Colonic mucosa (tissue), 4 donors: ENCODE results near the gene IDH3B. TPM values are rescaled to one million over a fixed set of nuclear protein-coding genes. Genes with fewer than 3 reads are reported as not detected.

ENCODE experiments used
- DNase-seq: peaks from one replicate; pipeline ENCODE4 v3.0.0-alpha.2; 2020
- H3K27ac ChIP-seq: fragments of 200-600 bp; one replicate; pipeline ENCODE4 v1.8.0; 2021
- H3K27me3 ChIP-seq: fragments of 200-600 bp; one replicate; pipeline ENCODE4 v1.8.0; 2021
- H3K36me3 ChIP-seq: fragments of 200-600 bp; one replicate; pipeline ENCODE4 v1.8.0; 2021
- H3K4me1 ChIP-seq: fragments of 200-600 bp; one replicate; pipeline ENCODE4 v1.8.0; 2021; ENCODE audit warnings: mild to moderate bottlenecking
- H3K4me3 ChIP-seq: fragments of 200-600 bp; one replicate; pipeline ENCODE4 v1.8.0; 2021
- H3K9ac ChIP-seq, 2 donors: one replicate each; pipeline ENCODE4 v1.7.0; 2013; ENCODE audit warnings: control low read depth in 2 of 2, low read depth in 2 of 2, low read length in 2 of 2
- H3K9me3 ChIP-seq: fragments of 200-600 bp; one replicate; pipeline ENCODE4 v1.8.0; 2021
- intact Hi-C: fragments of 100-400 bp; cut with DNase I; formaldehyde crosslinking; loops from one replicate; pipeline ENCODE4 v1.14.1; 2022
- total RNA-seq, 2 donors: library from RNA; stranded (reverse); fragmentation: NEBNext Ultra II Directional in 1 of 2; extraction: Animal tissue kit (Norgen Biotek cat#: 25700) in 1 of 2; gene quantifications; one replicate each; pipeline ENCODE4 v1.2.1, GENCODE V29; 2021
- TF ChIP-seq, protein P1 (sequence below): fragments of 200-600 bp; IDR thresholded peaks from one replicate; pipeline ENCODE4 v1.8.0; 2022; ENCODE audit warnings: antibody characterized with exemption, mild to moderate bottlenecking
- donor health status: healthy.
- donor health status: DM: no; HTN: no; CAD: no.
- donor health status: DM: no; HTN: no; CAD: no.

Gene IDH3B
- total RNA-seq, 2 donors from 2014 or later, result 117 to 140 TPM

DNA sequence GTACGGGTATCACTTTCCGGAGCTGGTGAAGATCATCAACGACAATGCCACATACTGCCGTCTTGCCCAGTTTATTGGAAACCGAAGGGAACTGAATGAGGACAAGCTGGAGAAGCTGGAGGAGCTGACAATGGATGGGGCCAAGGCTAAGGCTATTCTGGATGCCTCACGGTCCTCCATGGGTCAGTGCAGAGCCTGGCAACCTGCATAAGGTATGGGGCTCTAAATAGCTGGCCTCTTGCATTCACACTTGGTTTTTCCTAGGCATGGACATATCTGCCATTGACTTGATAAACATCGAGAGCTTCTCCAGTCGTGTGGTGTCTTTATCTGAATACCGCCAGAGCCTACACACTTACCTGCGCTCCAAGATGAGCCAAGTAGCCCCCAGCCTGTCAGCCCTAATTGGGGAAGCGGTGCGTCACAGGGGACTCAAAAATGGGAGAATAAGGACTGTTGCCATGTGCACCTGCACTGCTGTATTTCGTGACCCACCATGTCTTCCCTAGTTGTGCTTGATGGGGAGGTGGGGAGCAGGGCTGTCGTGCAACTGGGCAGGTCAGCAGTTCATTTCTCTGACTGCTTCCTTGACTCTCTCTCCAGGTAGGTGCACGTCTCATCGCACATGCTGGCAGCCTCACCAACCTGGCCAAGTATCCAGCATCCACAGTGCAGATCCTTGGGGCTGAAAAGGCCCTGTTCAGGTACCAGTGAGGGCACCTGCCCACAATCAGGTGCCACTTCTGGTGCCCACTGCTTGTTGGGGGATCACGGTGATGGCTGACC, 8.5 kb downstream of the IDH3B start:
- TF ChIP-seq, protein P1, sequence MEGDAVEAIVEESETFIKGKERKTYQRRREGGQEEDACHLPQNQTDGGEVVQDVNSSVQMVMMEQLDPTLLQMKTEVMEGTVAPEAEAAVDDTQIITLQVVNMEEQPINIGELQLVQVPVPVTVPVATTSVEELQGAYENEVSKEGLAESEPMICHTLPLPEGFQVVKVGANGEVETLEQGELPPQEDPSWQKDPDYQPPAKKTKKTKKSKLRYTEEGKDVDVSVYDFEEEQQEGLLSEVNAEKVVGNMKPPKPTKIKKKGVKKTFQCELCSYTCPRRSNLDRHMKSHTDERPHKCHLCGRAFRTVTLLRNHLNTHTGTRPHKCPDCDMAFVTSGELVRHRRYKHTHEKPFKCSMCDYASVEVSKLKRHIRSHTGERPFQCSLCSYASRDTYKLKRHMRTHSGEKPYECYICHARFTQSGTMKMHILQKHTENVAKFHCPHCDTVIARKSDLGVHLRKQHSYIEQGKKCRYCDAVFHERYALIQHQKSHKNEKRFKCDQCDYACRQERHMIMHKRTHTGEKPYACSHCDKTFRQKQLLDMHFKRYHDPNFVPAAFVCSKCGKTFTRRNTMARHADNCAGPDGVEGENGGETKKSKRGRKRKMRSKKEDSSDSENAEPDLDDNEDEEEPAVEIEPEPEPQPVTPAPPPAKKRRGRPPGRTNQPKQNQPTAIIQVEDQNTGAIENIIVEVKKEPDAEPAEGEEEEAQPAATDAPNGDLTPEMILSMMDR, result no peak
- intact Hi-C loops, result no loop called here
- no peak overlapping the region for H3K4me3 ChIP-seq
- H3K27me3 ChIP-seq, result no peaks in the 10 kb centered on the region
- no peak for DNase-seq
- no peak overlapping the region for H3K9ac ChIP-seq
- H3K4me1 ChIP-seq, result peaks cover 12% of the 10 kb centered on the region
- H3K36me3 ChIP-seq, result peaks cover 29% of the 10 kb centered on the region
- H3K27ac ChIP-seq, result no peak overlapping the region
- H3K9me3 ChIP-seq, result no peaks in the 10 kb centered on the region

GRCh38 chr20:2654831-2655230, 9.2 kb downstream of the IDH3B start:
- no peak overlapping the region for H3K4me3 ChIP-seq
- H3K36me3 ChIP-seq, result peaks cover 29% of the 10 kb centered on the region
- H3K27ac ChIP-seq, result no peak overlapping the region
- peaks cover 12% of the 10 kb centered on the region for H3K4me1 ChIP-seq
- no peaks in the 10 kb centered on the region for H3K9me3 ChIP-seq
- no peak for DNase-seq
- H3K27me3 ChIP-seq, result no peaks in the 10 kb centered on the region
- TF ChIP-seq, protein P1, result no peak
- intact Hi-C loops, result no loop called here
- H3K9ac ChIP-seq, result no peak overlapping the region

DNA sequence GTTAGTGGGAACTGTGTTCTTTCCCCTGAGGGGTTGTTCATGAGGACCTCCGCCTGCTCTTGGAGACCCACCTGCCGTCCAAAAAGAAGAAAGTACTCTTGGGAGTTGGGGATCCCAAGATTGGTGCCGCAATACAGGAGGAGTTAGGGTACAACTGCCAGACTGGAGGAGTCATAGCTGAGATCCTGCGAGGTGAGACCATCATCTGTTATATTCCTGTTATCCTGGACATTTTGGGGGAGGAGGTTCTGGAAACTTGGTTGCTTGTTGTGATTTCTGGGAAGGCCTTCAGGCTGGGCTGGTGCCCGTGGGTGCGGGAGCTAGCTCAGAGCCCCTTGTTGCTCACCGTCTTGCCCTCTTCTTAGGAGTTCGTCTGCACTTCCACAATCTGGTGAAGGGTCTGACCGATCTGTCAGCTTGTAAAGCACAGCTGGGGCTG, 9.6 kb downstream of the IDH3B start:
- intact Hi-C loops, result no loop called here
- TF ChIP-seq, protein P1, result no peak
- Histone ChIP-seq H3K9ac (no peak overlapping the region), H3K27ac (no peak overlapping the region), H3K4me1 (peaks cover 12% of the 10 kb centered on the region), H3K36me3 (peaks cover 29% of the 10 kb centered on the region), H3K27me3 (no peaks in the 10 kb centered on the region), H3K4me3 (peak overlapping the region; percentile 83), H3K9me3 (no peaks in the 10 kb centered on the region)
- DNase-seq, result no peak

- Histone ChIP-seq H3K36me3 (peaks cover 29% of the 10 kb centered on the region), H3K27me3 (no peaks in the 10 kb centered on the region), H3K27ac (no peak overlapping the region), H3K4me1 (peaks cover 12% of the 10 kb centered on the region), H3K9ac (peak overlapping the region in 1 of 2 donors; percentile 97), H3K4me3 (peak overlapping the region; percentile 83), H3K9me3 (no peaks in the 10 kb centered on the region)
- intact Hi-C loops, result no loop called here
- TF ChIP-seq, protein P1, result no peak
- no peak for DNase-seq
These were observed 10.2 kb downstream of the IDH3B start for GRCh38 chr20:2653556-2654383.

DNA sequence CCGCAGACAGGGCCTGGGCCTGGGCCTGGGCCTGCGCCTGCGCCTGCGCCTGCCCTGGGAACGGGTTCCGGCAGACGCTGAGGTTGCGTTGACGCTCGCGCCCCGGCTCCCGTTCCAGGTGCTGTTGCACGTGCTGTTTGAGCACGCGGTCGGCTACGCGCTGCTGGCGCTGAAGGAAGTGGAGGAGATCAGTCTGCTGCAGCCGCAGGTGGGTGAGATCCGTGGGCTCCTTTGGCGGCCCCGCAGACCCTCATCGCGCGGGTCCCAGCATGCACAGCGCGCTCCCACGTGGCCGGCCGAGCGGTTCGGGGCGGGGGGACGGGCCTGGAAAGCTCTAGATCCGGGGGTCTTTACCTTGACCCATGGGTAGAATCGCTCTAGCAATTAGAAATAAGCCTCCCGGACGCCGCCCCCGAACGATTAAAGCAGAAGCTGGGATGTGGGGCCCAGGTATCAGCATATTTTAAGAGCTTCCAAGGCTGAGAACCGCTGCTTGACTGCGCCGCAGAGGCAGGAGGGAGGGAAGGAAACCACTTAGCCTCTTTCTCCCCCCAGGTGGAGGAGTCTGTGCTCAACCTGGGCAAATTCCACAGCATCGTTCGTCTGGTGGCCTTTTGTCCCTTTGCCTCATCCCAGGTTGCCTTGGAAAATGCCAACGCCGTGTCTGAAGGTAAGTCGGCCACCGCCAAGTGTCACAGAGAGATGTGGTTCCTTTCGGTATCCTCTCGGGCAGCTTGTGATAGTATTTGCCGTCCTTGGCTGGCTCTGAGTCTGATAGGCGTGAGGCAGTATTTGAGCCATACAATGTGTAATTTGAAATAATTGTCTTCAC, 11.1 kb downstream of the IDH3B start:
- TF ChIP-seq, protein P1, result no peak
- Histone ChIP-seq H3K4me3 (peak overlapping the region; percentile 83), H3K27ac (peak overlapping the region; percentile 89), H3K9ac (peak overlapping the region; percentile 61 to 97), H3K36me3 (peaks cover 29% of the 10 kb centered on the region), H3K27me3 (no peaks in the 10 kb centered on the region), H3K4me1 (peaks cover 12% of the 10 kb centered on the region), H3K9me3 (no peaks in the 10 kb centered on the region)
- intact Hi-C loops, result no loop called here
- peak; percentile 59 for DNase-seq
